Uterus (tissue), 4 donors: ENCODE data around the gene ROGDI. TPM values are rescaled to one million over a fixed set of nuclear protein-coding genes. Genes with fewer than 3 reads are reported as not detected.

Experiments
- DNase-seq, 2 donors: peaks; one replicate each; pipeline ENCODE4 v3.0.0-alpha.2; 2019 to 2020
- H3K27ac ChIP-seq, 2 donors: fragments of 200-600 bp; sonication (generic); 1 replicate in 1 of 2; 2 replicates in 1 of 2; pipeline ENCODE4 v1.5.1; 2016 to 2018
- H3K27me3 ChIP-seq, 2 donors: fragments of 200-600 bp; sonication (generic); one replicate each; pipeline ENCODE4 v1.5.1; 2018 to 2019; ENCODE audit warnings: control low read depth in 1 of 2
- H3K36me3 ChIP-seq, 2 donors: fragments of 200-600 bp; sonication (generic); one replicate each; pipeline ENCODE4 v1.5.1; 2019; ENCODE audit warnings: control low read depth in 1 of 2
- H3K4me1 ChIP-seq, 2 donors: fragments of 200-600 bp; sonication (generic); one replicate each; pipeline ENCODE4 v1.5.1; 2018 to 2019; ENCODE audit warnings: control low read depth in 1 of 2
- H3K4me3 ChIP-seq, 2 donors: fragments of 200-600 bp; sonication (generic); 1 replicate in 1 of 2; 2 replicates in 1 of 2; pipeline ENCODE4 v1.5.1; 2018 to 2019; ENCODE audit warnings: mild to moderate bottlenecking in 1 of 2
- H3K9me3 ChIP-seq, 2 donors: fragments of 200-600 bp; sonication (generic); one replicate each; pipeline ENCODE4 v1.5.1; 2019; ENCODE audit warnings: control low read depth in 1 of 2
- POLR2A ChIP-seq, 2 donors: fragments of 450-650 bp; IDR thresholded peaks; one replicate each; pipeline ENCODE4 v1.6.1; 2016; ENCODE audit warnings: antibody characterized with exemption in 2 of 2, mild to moderate bottlenecking in 1 of 2, moderate library complexity in 1 of 2
- intact Hi-C: fragments of 100-400 bp; cut with DNase I; formaldehyde crosslinking; loops from one replicate; pipeline ENCODE4 v1.15.1; 2023; ENCODE audit warnings: low total_unique reads
- total RNA-seq, 4 donors: library from RNA; depleted of rRNA in 3 of 4; stranded (reverse); fragments of >200 nt in 3 of 4; gene quantifications; one replicate each; pipeline versions ENCODE4 v1.1.0 to v1.2.4, GENCODE V29; 2014 to 2023
- TF ChIP-seq, protein P1 (sequence below), 4 experiments: fragments of 200-600 bp in 2 of 4; fragments of 450-650 bp in 2 of 4; sonication (generic) in 2 of 4; IDR thresholded peaks; one replicate each; pipeline ENCODE4 v1.5.1; 2016 to 2019; ENCODE audit warnings: antibody characterized with exemption in 4 of 4, mild to moderate bottlenecking in 2 of 4, moderate library complexity in 1 of 4
- donor health status: DM: yes; HTN: yes; CAD: no.

Gene ROGDI
- total RNA-seq, 4 donors from 2014 or later: 7.9 to 70.6 (median 21.5) TPM

- Histone ChIP-seq H3K4me3 (no peak overlapping the region), H3K36me3 (no peaks in the 10 kb centered on the region), H3K27me3 (no peaks in the 10 kb centered on the region), H3K27ac (no peak overlapping the region), H3K9me3 (no peaks in the 10 kb centered on the region), H3K4me1 (no peaks in the 10 kb centered on the region)
- DNase-seq: no peak
- intact Hi-C loops: no loop called here
- TF ChIP-seq POLR2A (IDR thresholded peaks at IDR 0.05): no peak
- TF ChIP-seq, protein P1, sequence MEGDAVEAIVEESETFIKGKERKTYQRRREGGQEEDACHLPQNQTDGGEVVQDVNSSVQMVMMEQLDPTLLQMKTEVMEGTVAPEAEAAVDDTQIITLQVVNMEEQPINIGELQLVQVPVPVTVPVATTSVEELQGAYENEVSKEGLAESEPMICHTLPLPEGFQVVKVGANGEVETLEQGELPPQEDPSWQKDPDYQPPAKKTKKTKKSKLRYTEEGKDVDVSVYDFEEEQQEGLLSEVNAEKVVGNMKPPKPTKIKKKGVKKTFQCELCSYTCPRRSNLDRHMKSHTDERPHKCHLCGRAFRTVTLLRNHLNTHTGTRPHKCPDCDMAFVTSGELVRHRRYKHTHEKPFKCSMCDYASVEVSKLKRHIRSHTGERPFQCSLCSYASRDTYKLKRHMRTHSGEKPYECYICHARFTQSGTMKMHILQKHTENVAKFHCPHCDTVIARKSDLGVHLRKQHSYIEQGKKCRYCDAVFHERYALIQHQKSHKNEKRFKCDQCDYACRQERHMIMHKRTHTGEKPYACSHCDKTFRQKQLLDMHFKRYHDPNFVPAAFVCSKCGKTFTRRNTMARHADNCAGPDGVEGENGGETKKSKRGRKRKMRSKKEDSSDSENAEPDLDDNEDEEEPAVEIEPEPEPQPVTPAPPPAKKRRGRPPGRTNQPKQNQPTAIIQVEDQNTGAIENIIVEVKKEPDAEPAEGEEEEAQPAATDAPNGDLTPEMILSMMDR (IDR thresholded peaks at IDR 0.05): no peak
Observed at GRCh38 chr16:4752351-4753100, 49.9 kb downstream of the ROGDI start.

DNA sequence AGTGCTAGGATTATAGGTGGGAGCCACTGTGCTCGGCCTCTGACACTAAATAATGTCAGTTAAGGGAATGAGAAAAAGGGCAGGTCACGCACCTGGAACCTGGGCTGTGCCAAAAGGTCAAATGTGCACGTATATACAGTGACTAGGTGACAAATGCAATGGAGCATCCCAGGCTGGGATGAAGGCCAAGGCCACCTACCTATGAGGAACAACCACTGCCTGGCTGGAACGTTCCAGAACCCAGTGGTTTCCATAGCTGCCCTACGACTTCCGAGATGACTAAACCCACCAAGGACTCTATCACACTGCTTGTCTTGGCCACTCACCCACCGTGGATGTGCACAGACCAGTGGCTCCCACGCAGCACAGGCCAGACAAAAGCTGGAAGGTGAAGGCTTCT is 51.5 kb downstream of the ROGDI start:
- no peaks in the 10 kb centered on the region for H3K9me3 ChIP-seq
- DNase-seq: no peak
- peaks cover 0 to 8% of the 10 kb centered on the region in 2 donors for H3K4me1 ChIP-seq
- no peaks in the 10 kb centered on the region for H3K27me3 ChIP-seq
- no peak overlapping the region for H3K27ac ChIP-seq
- no peaks in the 10 kb centered on the region for H3K36me3 ChIP-seq
- no peak overlapping the region for H3K4me3 ChIP-seq
- TF ChIP-seq POLR2A (IDR thresholded peaks at IDR 0.05): no peak
- TF ChIP-seq, protein P1 (IDR thresholded peaks at IDR 0.05): no peak
- intact Hi-C loops: no loop called here

GRCh38 chr16:4749700-4750257 is 52.7 kb downstream of the ROGDI start:
- no peaks in the 10 kb centered on the region for H3K27me3 ChIP-seq
- no peak overlapping the region for H3K27ac ChIP-seq
- TF ChIP-seq POLR2A (IDR thresholded peaks at IDR 0.05): no peak
- TF ChIP-seq, protein P1 (IDR thresholded peaks at IDR 0.05): no peak
- H3K9me3 ChIP-seq: no peaks in the 10 kb centered on the region
- H3K4me1 ChIP-seq: peaks cover 0 to 8% of the 10 kb centered on the region in 2 donors
- H3K4me3 ChIP-seq: no peak overlapping the region
- H3K36me3 ChIP-seq: no peaks in the 10 kb centered on the region
- no peak for DNase-seq
- intact Hi-C loops: no loop called here

DNA sequence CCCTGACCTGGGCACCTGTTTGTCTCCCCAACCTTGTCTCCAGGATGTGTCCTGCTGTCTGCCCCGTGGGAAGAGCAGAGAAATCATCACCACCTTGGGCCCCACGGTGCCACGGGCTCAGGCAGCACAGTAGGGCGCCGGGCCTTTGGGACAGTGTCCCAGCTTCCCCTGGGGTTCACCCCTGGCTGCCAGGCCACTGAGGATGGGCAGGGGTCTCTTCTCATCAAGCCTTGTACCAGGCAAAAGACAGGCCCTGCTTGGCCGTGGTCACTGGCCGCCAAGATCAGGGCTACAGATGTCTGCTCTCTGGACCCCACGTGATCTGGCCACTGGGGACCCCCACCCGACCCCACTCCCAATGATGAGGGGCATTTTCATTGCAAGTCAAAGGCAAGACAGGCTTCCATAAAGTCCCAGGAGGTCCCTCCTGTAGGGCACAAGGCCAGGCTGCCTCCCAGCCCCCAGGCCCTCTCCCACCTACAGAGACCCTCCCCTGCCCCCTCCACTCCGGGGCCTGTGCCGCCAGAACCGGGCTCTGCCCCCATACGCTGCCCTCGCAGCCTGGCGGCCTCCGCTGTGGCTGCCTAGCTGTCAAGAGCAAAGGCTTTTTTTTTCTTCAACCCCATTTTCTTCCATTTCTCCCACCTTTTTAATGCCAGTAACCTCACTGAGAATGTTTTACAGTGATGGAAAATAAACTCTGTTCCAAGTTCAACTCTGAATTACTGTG is 53.6 kb downstream of the ROGDI start:
- Histone ChIP-seq H3K9me3 (no peaks in the 10 kb centered on the region), H3K27ac (no peak overlapping the region), H3K27me3 (no peaks in the 10 kb centered on the region), H3K36me3 (no peaks in the 10 kb centered on the region), H3K4me1 (peaks cover 0 to 8% of the 10 kb centered on the region in 2 donors), H3K4me3 (no peak overlapping the region)
- no peak for TF ChIP-seq POLR2A (IDR thresholded peaks at IDR 0.05)
- TF ChIP-seq, protein P1 (IDR thresholded peaks at IDR 0.05): no peak
- no peak for DNase-seq
- intact Hi-C loops: no loop called here
